Lower leg skin (tissue), 3 donors: Measurements from ENCODE around the gene CMTM6.

ENCODE experiments used
- POLR2A ChIP-seq, 2 donors: fragments of 450-650 bp; IDR thresholded peaks; one replicate each; pipeline ENCODE4 v1.6.1; 2016 to 2017; ENCODE audit warnings: antibody characterized with exemption in 2 of 2, mild to moderate bottlenecking in 1 of 2, moderate library complexity in 1 of 2
- TF ChIP-seq, protein P1 (sequence below), 3 donors: fragments of 450-650 bp; IDR thresholded peaks; one replicate each; pipeline ENCODE4 v1.5.1; 2016; ENCODE audit warnings: antibody characterized with exemption in 3 of 3, mild to moderate bottlenecking in 3 of 3, moderate library complexity in 2 of 3

GRCh38 chr3:32495085-32495484 is 7.6 kb downstream of the CMTM6 start:
- TF ChIP-seq, protein P1, sequence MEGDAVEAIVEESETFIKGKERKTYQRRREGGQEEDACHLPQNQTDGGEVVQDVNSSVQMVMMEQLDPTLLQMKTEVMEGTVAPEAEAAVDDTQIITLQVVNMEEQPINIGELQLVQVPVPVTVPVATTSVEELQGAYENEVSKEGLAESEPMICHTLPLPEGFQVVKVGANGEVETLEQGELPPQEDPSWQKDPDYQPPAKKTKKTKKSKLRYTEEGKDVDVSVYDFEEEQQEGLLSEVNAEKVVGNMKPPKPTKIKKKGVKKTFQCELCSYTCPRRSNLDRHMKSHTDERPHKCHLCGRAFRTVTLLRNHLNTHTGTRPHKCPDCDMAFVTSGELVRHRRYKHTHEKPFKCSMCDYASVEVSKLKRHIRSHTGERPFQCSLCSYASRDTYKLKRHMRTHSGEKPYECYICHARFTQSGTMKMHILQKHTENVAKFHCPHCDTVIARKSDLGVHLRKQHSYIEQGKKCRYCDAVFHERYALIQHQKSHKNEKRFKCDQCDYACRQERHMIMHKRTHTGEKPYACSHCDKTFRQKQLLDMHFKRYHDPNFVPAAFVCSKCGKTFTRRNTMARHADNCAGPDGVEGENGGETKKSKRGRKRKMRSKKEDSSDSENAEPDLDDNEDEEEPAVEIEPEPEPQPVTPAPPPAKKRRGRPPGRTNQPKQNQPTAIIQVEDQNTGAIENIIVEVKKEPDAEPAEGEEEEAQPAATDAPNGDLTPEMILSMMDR (IDR thresholded peaks at IDR 0.05) = no peak
- TF ChIP-seq POLR2A (IDR thresholded peaks at IDR 0.05) = no peak
